HG02610 (cell line): Measurements from ENCODE around the gene TVP23C.
"Not testable (repeated sequence)": the region's sequence is repeated elsewhere in the genome, so short reads cannot be mapped to it uniquely, and the experiment has no call there.

Source experiments
- ATAC-seq: cut with Tn5 transposase; IDR thresholded peaks from one replicate; pipeline ENCODE4 v1.9.1; 2021; ENCODE audit warnings: mild to moderate bottlenecking, moderate library complexity; ENCODE audit not compliant: unreplicated experiment

Gene TVP23C

GRCh38 chr17:15563375-15563857, at the start of gene TVP23C:
Gene TVP23C, minus strand, starts transcription at chr17:15563483. Its CDS starts 35 bp downstream, at chr17:15563448.
- ATAC-seq = peak; percentile 84

GRCh38 chr17:15592960-15593359, 29.7 kb upstream of the TVP23C start:
- not testable (repeated sequence) for ATAC-seq

GRCh38 chr17:15591986-15592385, 28.7 kb upstream of the TVP23C start:
- ATAC-seq = not testable (repeated sequence)

GRCh38 chr17:15590844-15591243, 27.6 kb upstream of the TVP23C start:
- ATAC-seq = not testable (repeated sequence)

- peak; percentile 87 for ATAC-seq
Observed at GRCh38 chr17:15589544-15590536, 26.6 kb upstream of the TVP23C start.

- ATAC-seq = not testable (repeated sequence)
Observed at GRCh38 chr17:15588017-15588416, 24.7 kb upstream of the TVP23C start.

GRCh38 chr17:15583313-15583712, 20.0 kb upstream of the TVP23C start:
- not testable (repeated sequence) for ATAC-seq

GRCh38 chr17:15581462-15581861, 18.2 kb upstream of the TVP23C start:
- ATAC-seq = not testable (repeated sequence)

GRCh38 chr17:15576848-15577247, 13.6 kb upstream of the TVP23C start:
- not testable (repeated sequence) for ATAC-seq

GRCh38 chr17:15574660-15575059, 11.4 kb upstream of the TVP23C start:
- ATAC-seq = not testable (repeated sequence)

- not testable (repeated sequence) for ATAC-seq
Observed at GRCh38 chr17:15573870-15574269, 10.6 kb upstream of the TVP23C start.

GRCh38 chr17:15562613-15563374, 489 bp downstream of the TVP23C start:
- ATAC-seq = peak; percentile 46

GRCh38 chr17:15561439-15561838, 1.8 kb downstream of the TVP23C start:
- ATAC-seq = not testable (repeated sequence)

- not testable (repeated sequence) for ATAC-seq
Observed at GRCh38 chr17:15558403-15559105, 4.7 kb downstream of the TVP23C start.

GRCh38 chr17:15557334-15557832, 5.9 kb downstream of the TVP23C start:
- ATAC-seq = not testable (repeated sequence)

- not testable (repeated sequence) for ATAC-seq
Observed at GRCh38 chr17:15552932-15553331, 10.4 kb downstream of the TVP23C start.

GRCh38 chr17:15549552-15549951, 13.7 kb downstream of the TVP23C start:
- ATAC-seq = not testable (repeated sequence)

GRCh38 chr17:15546604-15547003, 16.7 kb downstream of the TVP23C start:
- ATAC-seq = not testable (repeated sequence)

- ATAC-seq = not testable (repeated sequence)
Observed at GRCh38 chr17:15540371-15541219, 22.7 kb downstream of the TVP23C start.
